Measurements from ENCODE around the gene GPR161.

Gene GPR161

GRCh38 chr1:168054117-168054516 is 82.6 kb downstream of the GPR161 start:
- TF ChIP-seq CTCF (IDR thresholded peaks at IDR 0.05; ENCODE audit: low read depth, low read length), result no peak
- no peak for DNase-seq (ENCODE audit: low read depth, low spot score)
- no peak overlapping the region for H3K4me3 ChIP-seq (ENCODE audit: low read depth, low read length)
- in situ Hi-C loops (cut with HindIII; ENCODE audit: low sequenced_read_pairs), result no loop called here

GRCh38 chr1:168053681-168054080 is 83.0 kb downstream of the GPR161 start:
- TF ChIP-seq CTCF (IDR thresholded peaks at IDR 0.05; ENCODE audit: low read depth, low read length), result no peak
- no peak overlapping the region for H3K4me3 ChIP-seq (ENCODE audit: low read depth, low read length)
- in situ Hi-C loops (cut with HindIII; ENCODE audit: low sequenced_read_pairs), result no loop called here
- DNase-seq (ENCODE audit: low read depth, low spot score), result no peak

- H3K4me3 ChIP-seq (ENCODE audit: low read depth, low read length), result no peak overlapping the region
- in situ Hi-C loops (cut with HindIII; ENCODE audit: low sequenced_read_pairs), result no loop called here
- TF ChIP-seq CTCF (IDR thresholded peaks at IDR 0.05; ENCODE audit: low read depth, low read length), result no peak
- DNase-seq (ENCODE audit: low read depth, low spot score), result no peak
Measured at GRCh38 chr1:168050880-168051279, 85.8 kb downstream of the GPR161 start.

- in situ Hi-C loops (cut with HindIII; ENCODE audit: low sequenced_read_pairs), result no loop called here
- no peak overlapping the region for H3K4me3 ChIP-seq (ENCODE audit: low read depth, low read length)
- no peak for DNase-seq (ENCODE audit: low read depth, low spot score)
- no peak for TF ChIP-seq CTCF (IDR thresholded peaks at IDR 0.05; ENCODE audit: low read depth, low read length)
Measured at GRCh38 chr1:168050307-168050706, 86.4 kb downstream of the GPR161 start.

- no peak for DNase-seq (ENCODE audit: low read depth, low spot score)
- no peak overlapping the region for H3K4me3 ChIP-seq (ENCODE audit: low read depth, low read length)
- TF ChIP-seq CTCF (IDR thresholded peaks at IDR 0.05; ENCODE audit: low read depth, low read length), result no peak
- in situ Hi-C loops (cut with HindIII; ENCODE audit: low sequenced_read_pairs), result no loop called here
Measured at GRCh38 chr1:168045311-168045710, 91.4 kb downstream of the GPR161 start.

GRCh38 chr1:168042362-168042761 is 94.4 kb downstream of the GPR161 start:
- DNase-seq (ENCODE audit: low read depth, low spot score), result no peak
- no peak overlapping the region for H3K4me3 ChIP-seq (ENCODE audit: low read depth, low read length)
- no peak for TF ChIP-seq CTCF (IDR thresholded peaks at IDR 0.05; ENCODE audit: low read depth, low read length)
- in situ Hi-C loops (cut with HindIII; ENCODE audit: low sequenced_read_pairs), result no loop called here

DNA sequence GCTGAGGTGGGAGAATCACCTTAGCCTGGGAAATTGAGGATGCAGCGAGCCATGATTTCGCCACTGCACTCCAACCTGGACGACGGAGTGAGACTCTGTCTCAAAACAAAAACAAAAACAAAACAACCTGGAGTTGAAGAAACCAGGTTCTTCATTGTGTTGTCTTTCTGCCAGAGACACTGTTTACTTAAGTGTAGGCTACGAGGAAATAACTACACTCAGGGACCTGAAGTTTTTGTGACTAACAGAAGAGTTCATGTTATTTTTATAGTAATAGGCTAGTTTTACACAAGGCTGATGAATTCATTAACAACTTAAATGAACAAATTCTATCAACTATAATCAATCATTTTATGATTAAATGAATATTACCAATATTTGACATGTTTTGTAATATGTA is 101.4 kb downstream of the GPR161 start:
- in situ Hi-C loops (cut with HindIII; ENCODE audit: low sequenced_read_pairs), result no loop called here
- H3K4me3 ChIP-seq (ENCODE audit: low read depth, low read length), result no peak overlapping the region
- DNase-seq (ENCODE audit: low read depth, low spot score), result no peak
- no peak for TF ChIP-seq CTCF (IDR thresholded peaks at IDR 0.05; ENCODE audit: low read depth, low read length)

All from astrocyte of the spinal cord (primary cell).